HepG2 (cell line): ENCODE results near the gene RAPGEF2. TPM values are rescaled to one million over a fixed set of nuclear protein-coding genes. Genes with fewer than 3 reads are reported as not detected.
A peak's percentile ranks its signal among the peaks of the same experiment; 100 is the strongest.

ENCODE experiments used
- AHR ChIP-seq: IDR thresholded peaks from 2 replicates; pipeline ENCODE4 v1.6.1; 2018; ENCODE audit warnings: missing genetic modification reagents, missing compliant biosample characterization
- ARID5B ChIP-seq: IDR thresholded peaks from 2 replicates; pipeline ENCODE4 v1.4.0; 2020; ENCODE audit warnings: mild to moderate bottlenecking, missing genetic modification reagents
- CBX5 ChIP-seq: sonication (generic); formaldehyde crosslinking; IDR thresholded peaks from 2 replicates; pipeline ENCODE4 v1.4.0; 2020; ENCODE audit warnings: missing genetic modification reagents, borderline replicate concordance
- ELK4 ChIP-seq: sonication (generic); formaldehyde crosslinking; IDR thresholded peaks from 2 replicates; pipeline ENCODE4 v1.9.0; 2021; ENCODE audit warnings: missing genetic modification reagents, borderline replicate concordance
- FOXP1 ChIP-seq, 2 experiments: fragments of 450-650 bp in 1 of 2; IDR thresholded peaks; 2 replicates each; pipeline ENCODE4 v1.6.1; 2017 to 2018; ENCODE audit warnings: antibody characterized with exemption in 1 of 2
- GATAD2A ChIP-seq: IDR thresholded peaks from 2 replicates; pipeline ENCODE4 v1.6.1; 2016
- HNRNPL ChIP-seq: fragments of 200-400 bp; formaldehyde crosslinking; IDR thresholded peaks from 2 replicates; pipeline ENCODE4 v1.6.1; 2017; ENCODE audit warnings: mild to moderate bottlenecking, low read depth, low read length
- KAT8 ChIP-seq: IDR thresholded peaks from 2 replicates; pipeline ENCODE4 v1.6.1; 2016; ENCODE audit warnings: missing genetic modification reagents, missing compliant biosample characterization
- MED1 ChIP-seq: sonication (generic); formaldehyde crosslinking; IDR thresholded peaks from 2 replicates; pipeline ENCODE4 v1.4.0; 2020; ENCODE audit warnings: missing genetic modification reagents
- MTA1 ChIP-seq: sonication (generic); formaldehyde crosslinking; IDR thresholded peaks from 2 replicates; pipeline ENCODE4 v1.4.0; 2020; ENCODE audit warnings: missing genetic modification reagents, mild to moderate bottlenecking, borderline replicate concordance
- RARA ChIP-seq: IDR thresholded peaks from 2 replicates; pipeline ENCODE4 v1.6.1; 2016; ENCODE audit warnings: missing genetic modification reagents, missing compliant biosample characterization
- SOX6 ChIP-seq, 2 experiments: fragments of 450-650 bp in 1 of 2; sonication (generic) in 1 of 2; formaldehyde crosslinking in 1 of 2; IDR thresholded peaks; 2 replicates each; pipeline versions ENCODE4 v1.4.0 to v1.6.1; 2017 to 2020; ENCODE audit warnings: antibody characterized with exemption in 1 of 2, mild to moderate bottlenecking in 1 of 2, missing genetic modification reagents in 1 of 2
- TFE3 ChIP-seq: IDR thresholded peaks from 2 replicates; pipeline ENCODE4 v1.6.1; 2016
- TRAFD1 ChIP-seq: sonication (generic); formaldehyde crosslinking; IDR thresholded peaks from 2 replicates; pipeline ENCODE4 v1.5.1; 2020; ENCODE audit warnings: missing genetic modification reagents, mild to moderate bottlenecking, borderline replicate concordance
- ZNF12 ChIP-seq: sonication (generic); formaldehyde crosslinking; IDR thresholded peaks from 2 replicates; pipeline ENCODE4 v1.5.0; 2020; ENCODE audit warnings: missing genetic modification reagents
- ZNF20 ChIP-seq: sonication (generic); formaldehyde crosslinking; IDR thresholded peaks from 2 replicates; pipeline ENCODE4 v1.4.0; 2020; ENCODE audit warnings: mild to moderate bottlenecking, moderate library complexity, missing genetic modification reagents
- ZNF3 ChIP-seq: IDR thresholded peaks from 2 replicates; pipeline ENCODE4 v1.7.0; 2017; ENCODE audit warnings: inconsistent platforms
- polyA plus RNA-seq, 8 experiments: library from polyadenylated mRNA; depleted of rRNA in 3 of 8; stranded (reverse) in 7 of 8; unstranded in 1 of 8; fragments of >200 nt; fragmentation: Illumina TruSeq in 4 of 8; extraction: Trizol in 4 of 8; gene quantifications; 2 replicates each; pipeline versions ENCODE4 v1.2.1 to v1.2.3, GENCODE V29; 2011 to 2016; ENCODE audit warnings: low read depth in 4 of 8, missing spikeins in 1 of 8, mixed read lengths in 1 of 8; ENCODE audit not compliant: insufficient read depth in 1 of 8
- total RNA-seq, 5 experiments: library from RNA; depleted of rRNA; stranded (reverse); fragments of >200 nt; fragmentation: Illumina TruSeq; extraction: Trizol; gene quantifications; 2 replicates each; pipeline ENCODE4 v1.2.3, GENCODE V29; 2016; ENCODE audit warnings: low read depth in 1 of 5
- TF ChIP-seq, protein P1 (sequence below): sonication (generic); formaldehyde crosslinking; IDR thresholded peaks from 2 replicates; pipeline ENCODE4 v1.5.0; 2020; ENCODE audit warnings: missing genetic modification reagents
- TF ChIP-seq, protein P2 (sequence below): sonication (generic); formaldehyde crosslinking; IDR thresholded peaks from 2 replicates; pipeline ENCODE4 v1.8.0; 2022; ENCODE audit warnings: mild to moderate bottlenecking, missing genetic modification reagents; ENCODE audit not compliant: insufficient replicate concordance

Gene RAPGEF2
- total and polyA plus RNA-seq, 2 of the 13 experiments (the other 11 are each of a cell fraction or from before 2014, with no cell fraction given), result 19.2 to 23.0 TPM

DNA sequence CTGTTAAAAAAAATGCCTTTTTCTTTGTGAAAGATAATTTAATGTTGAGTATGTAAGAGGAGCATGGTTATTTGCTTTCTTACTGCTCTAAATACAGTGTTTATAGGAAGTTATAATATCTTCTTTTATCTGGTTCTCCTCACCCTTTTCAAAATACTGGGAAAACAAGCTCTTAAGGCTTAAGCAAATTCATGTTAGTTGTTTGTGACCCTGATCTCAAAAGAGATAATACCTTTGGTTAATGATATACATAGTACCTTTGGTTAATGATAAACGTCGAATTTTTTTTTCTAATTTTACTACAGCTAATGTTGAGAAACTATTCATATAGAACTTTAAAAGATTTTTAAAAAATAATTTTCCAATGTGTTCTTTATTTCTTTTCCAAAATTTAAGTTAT lies 180.1 kb downstream of the RAPGEF2 start (continued):
- TF ChIP-seq MED1 (CRISPR knock-in tag) (0 out of 2 replicates have a peak, but pooled peaks have one; percentile 16), GATAD2A (CRISPR knock-in tag) (peak; percentile 58), HNRNPL (no peak), ZNF3 (CRISPR knock-in tag) (no peak), KAT8 (CRISPR knock-in tag) (no peak; the same call in 1 of the 2 replicates), ZNF12 (CRISPR knock-in tag) (no peak), ZNF20 (CRISPR knock-in tag) (no peak), AHR (no peak), RARA (0 out of 2 replicates have a peak, but pooled peaks have one; percentile 10), ELK4 (CRISPR knock-in tag) (no peak), ARID5B (peak; percentile 69), SOX6 (IDR thresholded peaks at IDR 0.05) (no peak), SOX6 (CRISPR knock-in tag; IDR thresholded peaks at IDR 0.05) (peak; percentile 16; the same call in 1 of the 2 replicates), CBX5 (CRISPR knock-in tag) (no peak), MTA1 (no peak), FOXP1 (IDR thresholded peaks at IDR 0.05) (no peak), FOXP1 (CRISPR knock-in tag; IDR thresholded peaks at IDR 0.05) (peak; percentile 45; the same call in 1 of the 2 replicates), TFE3 (CRISPR knock-in tag) (0 out of 2 replicates have a peak, but pooled peaks have one; percentile 14), TRAFD1 (CRISPR knock-in tag) (no peak)
- TF ChIP-seq, protein P1, sequence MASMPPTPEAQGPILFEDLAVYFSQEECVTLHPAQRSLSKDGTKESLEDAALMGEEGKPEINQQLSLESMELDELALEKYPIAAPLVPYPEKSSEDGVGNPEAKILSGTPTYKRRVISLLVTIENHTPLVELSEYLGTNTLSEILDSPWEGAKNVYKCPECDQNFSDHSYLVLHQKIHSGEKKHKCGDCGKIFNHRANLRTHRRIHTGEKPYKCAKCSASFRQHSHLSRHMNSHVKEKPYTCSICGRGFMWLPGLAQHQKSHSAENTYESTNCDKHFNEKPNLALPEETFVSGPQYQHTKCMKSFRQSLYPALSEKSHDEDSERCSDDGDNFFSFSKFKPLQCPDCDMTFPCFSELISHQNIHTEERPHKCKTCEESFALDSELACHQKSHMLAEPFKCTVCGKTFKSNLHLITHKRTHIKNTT (CRISPR knock-in tag), result no peak
- TF ChIP-seq, protein P2, sequence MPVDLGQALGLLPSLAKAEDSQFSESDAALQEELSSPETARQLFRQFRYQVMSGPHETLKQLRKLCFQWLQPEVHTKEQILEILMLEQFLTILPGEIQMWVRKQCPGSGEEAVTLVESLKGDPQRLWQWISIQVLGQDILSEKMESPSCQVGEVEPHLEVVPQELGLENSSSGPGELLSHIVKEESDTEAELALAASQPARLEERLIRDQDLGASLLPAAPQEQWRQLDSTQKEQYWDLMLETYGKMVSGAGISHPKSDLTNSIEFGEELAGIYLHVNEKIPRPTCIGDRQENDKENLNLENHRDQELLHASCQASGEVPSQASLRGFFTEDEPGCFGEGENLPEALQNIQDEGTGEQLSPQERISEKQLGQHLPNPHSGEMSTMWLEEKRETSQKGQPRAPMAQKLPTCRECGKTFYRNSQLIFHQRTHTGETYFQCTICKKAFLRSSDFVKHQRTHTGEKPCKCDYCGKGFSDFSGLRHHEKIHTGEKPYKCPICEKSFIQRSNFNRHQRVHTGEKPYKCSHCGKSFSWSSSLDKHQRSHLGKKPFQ (CRISPR knock-in tag), result no peak
